GM12801 (cell line): ENCODE data around the gene GRIN2C.

Source experiments
- TF ChIP-seq, protein P1 (sequence below): IDR thresholded peaks from one replicate; pipeline ENCODE4 v1.5.1; 2011; ENCODE audit warnings: control low read depth; ENCODE audit not compliant: insufficient read length; ENCODE audit errors: extremely low read depth

Gene GRIN2C

DNA sequence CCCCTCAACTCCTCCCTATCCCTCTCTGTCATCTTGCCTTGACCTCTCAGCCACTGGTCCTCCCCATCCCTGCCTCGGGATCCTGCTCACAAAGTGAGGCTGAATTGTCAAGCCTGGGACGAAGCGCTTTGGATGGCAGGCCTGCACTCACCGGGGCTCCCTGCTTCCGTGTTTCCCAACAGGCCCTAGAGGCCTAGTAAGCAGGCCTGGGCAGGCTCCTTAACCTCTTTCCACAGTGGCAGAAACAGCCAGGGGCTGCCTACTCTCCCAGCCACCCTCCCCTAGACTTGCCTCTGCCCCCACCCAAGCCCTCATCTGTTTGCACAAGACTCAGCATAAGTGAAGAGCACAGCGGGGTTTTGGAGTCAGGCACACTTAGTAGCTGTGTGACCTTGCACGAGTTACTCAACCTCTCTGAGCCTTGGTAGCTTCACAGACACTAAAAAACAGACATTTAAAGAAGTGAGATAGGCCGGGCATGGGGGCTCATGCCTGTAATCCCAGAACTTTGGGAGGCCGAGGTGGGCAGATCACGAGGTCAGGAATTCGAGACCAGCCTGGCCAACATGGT, 38.8 kb upstream of the GRIN2C start:
- TF ChIP-seq, protein P1, sequence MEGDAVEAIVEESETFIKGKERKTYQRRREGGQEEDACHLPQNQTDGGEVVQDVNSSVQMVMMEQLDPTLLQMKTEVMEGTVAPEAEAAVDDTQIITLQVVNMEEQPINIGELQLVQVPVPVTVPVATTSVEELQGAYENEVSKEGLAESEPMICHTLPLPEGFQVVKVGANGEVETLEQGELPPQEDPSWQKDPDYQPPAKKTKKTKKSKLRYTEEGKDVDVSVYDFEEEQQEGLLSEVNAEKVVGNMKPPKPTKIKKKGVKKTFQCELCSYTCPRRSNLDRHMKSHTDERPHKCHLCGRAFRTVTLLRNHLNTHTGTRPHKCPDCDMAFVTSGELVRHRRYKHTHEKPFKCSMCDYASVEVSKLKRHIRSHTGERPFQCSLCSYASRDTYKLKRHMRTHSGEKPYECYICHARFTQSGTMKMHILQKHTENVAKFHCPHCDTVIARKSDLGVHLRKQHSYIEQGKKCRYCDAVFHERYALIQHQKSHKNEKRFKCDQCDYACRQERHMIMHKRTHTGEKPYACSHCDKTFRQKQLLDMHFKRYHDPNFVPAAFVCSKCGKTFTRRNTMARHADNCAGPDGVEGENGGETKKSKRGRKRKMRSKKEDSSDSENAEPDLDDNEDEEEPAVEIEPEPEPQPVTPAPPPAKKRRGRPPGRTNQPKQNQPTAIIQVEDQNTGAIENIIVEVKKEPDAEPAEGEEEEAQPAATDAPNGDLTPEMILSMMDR, result no peak

DNA sequence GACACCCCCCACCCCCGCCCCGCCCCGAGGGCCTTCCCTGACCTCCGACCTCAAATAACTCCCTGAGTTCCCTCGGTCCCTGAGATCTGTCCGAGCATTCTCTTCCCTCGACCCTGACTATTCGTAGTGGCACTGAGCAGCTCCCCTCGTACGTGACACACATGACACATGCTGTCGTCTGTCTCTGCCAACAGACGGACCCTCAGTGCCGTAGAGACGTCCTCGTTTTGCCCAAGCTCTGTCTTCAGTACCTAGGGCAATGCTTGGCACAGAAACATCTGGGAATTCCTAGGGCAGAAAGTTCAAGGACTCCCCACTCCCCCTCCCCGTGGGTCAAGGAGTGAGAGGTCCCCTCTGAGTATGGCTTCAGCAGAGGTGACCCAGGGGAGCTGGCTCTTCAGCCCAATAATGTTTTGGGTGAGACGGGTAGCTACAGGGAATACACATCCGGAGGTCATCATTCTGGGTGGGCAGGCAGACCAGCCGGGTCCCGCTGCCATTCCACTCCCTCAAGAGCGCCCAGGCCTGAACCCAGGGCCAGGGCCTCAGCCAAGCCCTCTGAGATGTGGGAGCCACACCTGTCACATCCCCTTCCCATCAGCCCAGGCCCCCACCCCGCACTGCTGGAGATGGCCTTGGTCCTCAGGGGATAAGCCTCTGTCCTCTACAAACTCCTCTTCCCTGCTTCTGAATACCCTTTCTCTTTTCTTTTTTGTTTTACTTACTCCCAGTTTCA, 34.4 kb upstream of the GRIN2C start:
- TF ChIP-seq, protein P1, result no peak

DNA sequence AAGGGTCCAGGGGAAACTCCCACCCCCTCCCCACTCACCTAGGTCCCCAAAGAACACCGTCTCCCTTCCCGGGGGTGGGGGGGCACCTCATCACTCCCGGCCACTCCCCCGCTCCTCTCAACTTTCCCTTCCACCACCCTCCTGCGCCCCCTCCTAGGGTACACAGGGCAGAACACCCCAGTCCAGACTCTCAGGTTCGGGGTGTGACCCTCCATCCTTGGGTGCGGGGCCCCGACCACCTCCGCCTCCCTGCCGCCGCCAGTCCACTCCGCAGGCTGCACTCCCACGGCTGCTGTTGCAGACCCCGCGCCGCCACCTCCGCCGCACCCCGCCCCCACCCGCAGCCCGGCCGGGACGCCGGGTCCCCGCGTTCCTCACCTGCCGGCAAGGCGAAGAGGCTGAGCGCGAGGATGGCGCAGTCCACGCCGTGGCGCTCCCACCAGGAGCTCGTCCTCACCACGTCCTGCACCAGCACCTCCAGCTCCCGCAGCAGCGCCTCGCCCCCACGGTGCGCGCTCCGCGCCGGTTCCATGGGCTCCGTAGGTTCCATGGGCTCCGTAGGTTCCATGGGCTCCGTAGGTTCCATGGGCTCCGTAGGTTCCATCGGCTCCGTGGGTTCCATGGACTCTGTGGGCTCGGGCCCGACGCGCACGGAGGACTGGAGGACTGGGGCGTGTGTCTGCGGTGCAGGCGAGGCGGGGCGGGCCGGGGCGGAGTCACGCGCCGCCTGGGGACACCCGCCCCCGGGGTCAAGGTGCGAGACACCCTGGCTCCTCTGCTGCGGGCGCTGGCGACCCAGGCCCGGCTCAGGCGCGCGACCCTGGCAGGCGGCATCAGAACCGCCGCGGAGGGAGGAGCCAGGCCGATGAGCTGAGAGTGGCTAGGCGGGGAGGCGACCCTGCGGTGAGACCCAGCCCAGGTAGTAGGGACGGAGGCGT, 33.6 kb upstream of the GRIN2C start, which contains the start of gene FADS6:
TSS of gene FADS6 (minus strand) at position 660 of the 938 bp plus-strand sequence. CDS start at position 622, 38 bp downstream.
- TF ChIP-seq, protein P1, result no peak

DNA sequence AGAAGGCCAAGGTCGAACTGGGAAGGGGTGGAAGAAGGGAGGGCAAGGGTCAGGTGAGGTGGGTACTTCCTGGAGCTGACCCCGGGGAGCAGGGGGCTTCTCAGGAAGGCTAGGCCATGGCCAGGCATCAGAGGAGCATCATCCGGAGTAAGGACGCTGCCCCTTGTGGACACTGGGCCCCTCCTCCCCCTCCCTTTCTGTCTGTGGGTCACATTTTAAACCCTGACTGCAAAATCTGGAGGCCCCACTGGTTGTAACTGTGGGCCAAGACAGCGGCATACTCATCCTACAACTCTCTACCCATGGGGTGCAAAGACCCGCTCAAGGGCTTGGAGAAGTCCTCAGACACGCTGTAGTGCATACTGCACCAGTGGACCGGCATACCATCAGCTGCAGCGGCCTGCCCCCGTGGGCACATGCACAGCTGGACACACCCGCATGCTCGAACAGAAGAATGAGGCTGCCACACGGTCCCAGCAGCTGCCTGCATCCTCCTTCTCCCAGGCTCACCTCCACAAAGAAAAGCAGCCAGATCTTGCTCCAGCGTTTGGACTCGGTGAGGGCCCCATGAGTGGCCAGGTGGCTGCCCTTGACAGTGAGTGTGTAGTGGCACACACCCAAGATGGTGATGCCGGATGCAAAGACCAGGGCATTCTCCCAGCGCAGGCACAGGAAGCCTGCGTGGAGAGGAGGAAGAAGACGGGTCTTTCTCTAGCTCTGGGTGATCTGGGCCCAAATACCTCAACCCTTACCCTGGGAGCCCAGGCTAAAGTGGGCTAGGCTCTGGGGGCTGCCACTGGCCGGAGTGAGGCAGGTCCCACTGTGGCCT, 32.5 kb upstream of the GRIN2C start:
- TF ChIP-seq, protein P1, result no peak

DNA sequence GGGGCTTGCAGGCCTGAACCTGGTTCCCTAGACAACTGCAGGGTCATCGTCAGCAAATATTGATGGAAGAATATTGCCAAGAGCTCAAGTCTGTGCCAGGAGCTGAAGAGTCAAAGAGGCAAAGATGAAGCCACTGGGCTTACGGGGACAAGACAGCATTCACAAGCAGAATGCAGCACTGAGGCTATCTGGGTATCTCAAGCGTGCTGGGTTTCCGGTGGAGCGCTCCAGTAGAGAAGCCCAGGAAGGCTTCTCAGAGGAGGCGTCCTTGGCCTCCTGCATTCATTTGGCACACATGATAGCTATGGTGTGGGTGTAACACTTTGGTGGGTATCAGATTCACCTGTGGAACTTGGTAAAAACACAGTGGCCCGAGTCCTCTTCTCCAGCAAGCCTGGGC, 30.9 kb upstream of the GRIN2C start:
- TF ChIP-seq, protein P1, result no peak

DNA sequence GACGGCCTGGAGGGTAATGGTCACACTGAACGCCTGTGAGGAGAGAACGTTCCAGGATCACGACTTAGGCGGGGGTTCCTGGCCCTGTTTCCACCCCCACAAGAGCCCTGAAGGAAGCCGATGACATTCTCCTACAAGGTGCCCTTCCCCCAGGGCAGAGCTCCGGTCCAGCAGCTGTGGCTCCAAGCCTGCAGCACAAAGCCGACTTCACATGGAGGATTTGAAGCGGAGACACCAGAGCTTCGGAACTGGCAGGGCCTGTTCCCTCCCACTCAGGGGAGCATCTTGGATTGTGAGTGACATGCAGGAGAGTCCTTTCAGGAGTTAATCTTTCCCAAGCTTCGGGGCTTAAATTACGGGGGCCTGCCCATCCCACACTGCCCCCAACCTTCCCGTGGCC, 28.8 kb upstream of the GRIN2C start:
- TF ChIP-seq, protein P1, result no peak
